Placental pericyte (primary cell): ENCODE data around the gene DZIP3. TPM values are rescaled to one million over a fixed set of nuclear protein-coding genes. Genes with fewer than 3 reads are reported as not detected.

Source experiments
- small RNA-seq: library from RNA; depleted of rRNA; stranded (forward); fragments of <200 nt; gene quantifications from one replicate; pipeline ENCODE3, GENCODE V24; 2012; ENCODE audit warnings: low replicate concordance
- total RNA-seq: library from RNA; depleted of rRNA; stranded (reverse); fragments of >200 nt; gene quantifications from 2 replicates; pipeline ENCODE4 v1.2.3, GENCODE V29; 2012

The DZIP3 gene, protein sequence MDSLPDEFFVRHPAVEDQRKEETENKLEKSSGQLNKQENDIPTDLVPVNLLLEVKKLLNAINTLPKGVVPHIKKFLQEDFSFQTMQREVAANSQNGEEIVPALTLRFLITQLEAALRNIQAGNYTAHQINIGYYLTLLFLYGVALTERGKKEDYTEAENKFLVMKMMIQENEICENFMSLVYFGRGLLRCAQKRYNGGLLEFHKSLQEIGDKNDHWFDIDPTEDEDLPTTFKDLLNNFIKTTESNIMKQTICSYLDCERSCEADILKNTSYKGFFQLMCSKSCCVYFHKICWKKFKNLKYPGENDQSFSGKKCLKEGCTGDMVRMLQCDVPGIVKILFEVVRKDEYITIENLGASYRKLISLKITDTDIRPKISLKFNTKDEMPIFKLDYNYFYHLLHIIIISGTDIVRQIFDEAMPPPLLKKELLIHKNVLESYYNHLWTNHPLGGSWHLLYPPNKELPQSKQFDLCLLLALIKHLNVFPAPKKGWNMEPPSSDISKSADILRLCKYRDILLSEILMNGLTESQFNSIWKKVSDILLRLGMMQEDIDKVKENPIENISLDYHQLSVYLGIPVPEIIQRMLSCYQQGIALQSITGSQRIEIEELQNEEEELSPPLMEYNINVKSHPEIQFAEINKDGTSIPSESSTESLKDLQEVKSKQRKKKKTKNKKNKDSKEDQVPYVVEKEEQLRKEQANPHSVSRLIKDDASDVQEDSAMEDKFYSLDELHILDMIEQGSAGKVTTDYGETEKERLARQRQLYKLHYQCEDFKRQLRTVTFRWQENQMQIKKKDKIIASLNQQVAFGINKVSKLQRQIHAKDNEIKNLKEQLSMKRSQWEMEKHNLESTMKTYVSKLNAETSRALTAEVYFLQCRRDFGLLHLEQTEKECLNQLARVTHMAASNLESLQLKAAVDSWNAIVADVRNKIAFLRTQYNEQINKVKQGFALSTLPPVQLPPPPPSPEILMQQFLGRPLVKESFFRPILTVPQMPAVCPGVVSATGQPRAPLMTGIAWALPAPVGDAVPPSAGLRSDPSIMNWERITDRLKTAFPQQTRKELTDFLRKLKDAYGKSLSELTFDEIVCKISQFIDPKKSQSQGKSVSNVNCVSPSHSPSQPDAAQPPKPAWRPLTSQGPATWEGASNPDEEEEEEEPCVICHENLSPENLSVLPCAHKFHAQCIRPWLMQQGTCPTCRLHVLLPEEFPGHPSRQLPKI
- total RNA-seq = 5.7 and 10.3 TPM in 2 replicates

DNA sequence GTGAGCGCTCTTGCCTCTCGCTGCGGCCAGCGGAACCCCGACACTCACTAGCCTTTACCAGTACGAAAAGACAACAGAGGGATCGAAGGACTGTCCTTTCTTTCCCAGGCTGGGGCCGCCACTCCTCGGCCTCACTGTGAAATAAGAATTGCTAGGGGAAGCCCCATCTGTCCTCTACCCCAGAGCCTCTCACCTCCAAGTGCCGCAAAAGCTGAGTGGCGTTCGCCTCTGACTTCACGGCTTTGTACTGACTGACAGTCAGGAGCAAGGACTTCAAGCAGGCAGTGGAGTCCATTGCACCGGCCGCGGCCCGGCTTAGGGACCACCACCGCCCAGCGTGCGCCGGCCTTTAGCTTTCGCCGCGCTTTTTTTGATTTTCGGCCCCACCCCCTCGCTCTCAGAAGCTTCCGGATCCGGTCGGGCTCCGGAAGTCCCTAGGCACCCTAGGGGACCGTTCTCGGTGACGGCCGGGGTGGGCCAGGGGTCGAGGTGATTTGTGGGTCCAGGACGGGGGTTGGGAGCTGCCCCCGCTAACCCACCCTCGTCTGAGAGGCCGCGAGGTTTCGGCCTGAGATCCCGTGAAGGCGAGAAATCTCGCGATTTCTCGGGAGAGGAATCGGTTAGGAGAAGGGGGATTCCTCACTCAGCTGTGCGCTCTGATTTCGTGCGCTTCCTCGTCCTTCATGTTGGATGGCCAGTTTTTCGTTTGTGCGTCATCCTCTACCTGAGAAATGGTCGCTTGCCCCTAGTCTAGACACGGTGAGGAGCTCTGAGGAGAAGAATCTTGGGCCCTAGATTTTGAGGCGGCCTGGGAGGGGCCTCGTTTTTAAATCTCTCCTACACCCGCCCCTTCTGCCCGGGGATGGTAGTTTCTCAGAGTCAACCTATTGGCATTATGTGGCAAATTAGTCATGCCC, at the start of gene DZIP3, which contains the start of gene CIP2A:
TSS of gene DZIP3 (plus strand) at position 642 of the 917 bp plus-strand sequence. CDS start 15,685 bp downstream, outside the sequence.
TSS of gene CIP2A (minus strand) at position 358 of the 917 bp plus-strand sequence. CDS start at position 295, 63 bp downstream.

Small RNAs within 50 kb of the gene (small RNA-seq; reads per million reads assigned to genes)
- gene AC092185.1 (not detected), gene RF00156 (2.3 reads per million, percentile 72 among the genes with 10 or more reads in this experiment)

Other genes with a start within 250 kb of the DZIP3 start
- gene MYH15, start 79.1 kb upstream of the DZIP3 start, total RNA-seq = 1.3 and 1.6 TPM in 2 replicates
- gene CIP2A, start 284 bp upstream of the DZIP3 start, total RNA-seq = 3.3 and 58.3 TPM in 2 replicates
- gene RETNLB, start 167.7 kb downstream of the DZIP3 start, total RNA-seq = not detected in 2 replicates
- gene TRAT1, start 233.1 kb downstream of the DZIP3 start, total RNA-seq = not detected in 2 replicates